GM18499 (cell line): ENCODE measurements around the gene MELTF.

ENCODE experiments used
- ATAC-seq: cut with Tn5 transposase; IDR thresholded peaks from one replicate; pipeline ENCODE4 v1.9.1; 2021; ENCODE audit warnings: moderate number of reproducible peaks; ENCODE audit not compliant: insufficient read depth, unreplicated experiment

Gene MELTF

GRCh38 chr3:196971094-196971698 is 58.4 kb downstream of the MELTF start:
- ATAC-seq = no peak

- ATAC-seq = no peak
These were observed 59.0 kb downstream of the MELTF start for GRCh38 chr3:196970547-196971093.

GRCh38 chr3:196969660-196970546 is 59.7 kb downstream of the MELTF start:
- no peak for ATAC-seq

- ATAC-seq = no peak
These were observed 60.4 kb downstream of the MELTF start for GRCh38 chr3:196969134-196969659.

- ATAC-seq = no peak
These were observed 61.1 kb downstream of the MELTF start, which contains the start of gene PIGZ for GRCh38 chr3:196968233-196969133. TSS of gene PIGZ (minus strand) at chr3:196968833. CDS start at chr3:196952031, 16,802 bp downstream.

GRCh38 chr3:196967412-196968232 is 62.0 kb downstream of the MELTF start:
- ATAC-seq = no peak

- ATAC-seq = no peak
These were observed 62.9 kb downstream of the MELTF start for GRCh38 chr3:196966526-196967401.

GRCh38 chr3:196965804-196966173 is 63.8 kb downstream of the MELTF start:
- ATAC-seq = no peak

- no peak for ATAC-seq
These were observed 64.4 kb downstream of the MELTF start for GRCh38 chr3:196965112-196965803.

- ATAC-seq = no peak
These were observed 66.0 kb downstream of the MELTF start for GRCh38 chr3:196963631-196963953.

GRCh38 chr3:196962930-196963630 is 66.5 kb downstream of the MELTF start:
- ATAC-seq = no peak

- ATAC-seq = no peak
These were observed 67.3 kb downstream of the MELTF start for GRCh38 chr3:196962108-196962929.

- no peak for ATAC-seq
These were observed 74.8 kb downstream of the MELTF start for GRCh38 chr3:196954832-196955231.
